Stimulated activated CD8-positive, alpha-beta memory T cell treated with anti-CD3 and anti-CD28 coated beads, Interleukin-7, amount 100 ng/mL, for 24 hours (primary cell): ENCODE results near the gene ADGB.
A peak's percentile ranks its signal among the peaks of the same experiment; 100 is the strongest.
"Not testable (repeated sequence)": the region's sequence is repeated elsewhere in the genome, so short reads cannot be mapped to it uniquely, and the experiment has no call there.

Source experiments
- DNase-seq: peaks from one replicate; pipeline ENCODE4 v3.0.0-alpha.2; 2020; ENCODE audit warnings: low read depth

Gene ADGB

DNA sequence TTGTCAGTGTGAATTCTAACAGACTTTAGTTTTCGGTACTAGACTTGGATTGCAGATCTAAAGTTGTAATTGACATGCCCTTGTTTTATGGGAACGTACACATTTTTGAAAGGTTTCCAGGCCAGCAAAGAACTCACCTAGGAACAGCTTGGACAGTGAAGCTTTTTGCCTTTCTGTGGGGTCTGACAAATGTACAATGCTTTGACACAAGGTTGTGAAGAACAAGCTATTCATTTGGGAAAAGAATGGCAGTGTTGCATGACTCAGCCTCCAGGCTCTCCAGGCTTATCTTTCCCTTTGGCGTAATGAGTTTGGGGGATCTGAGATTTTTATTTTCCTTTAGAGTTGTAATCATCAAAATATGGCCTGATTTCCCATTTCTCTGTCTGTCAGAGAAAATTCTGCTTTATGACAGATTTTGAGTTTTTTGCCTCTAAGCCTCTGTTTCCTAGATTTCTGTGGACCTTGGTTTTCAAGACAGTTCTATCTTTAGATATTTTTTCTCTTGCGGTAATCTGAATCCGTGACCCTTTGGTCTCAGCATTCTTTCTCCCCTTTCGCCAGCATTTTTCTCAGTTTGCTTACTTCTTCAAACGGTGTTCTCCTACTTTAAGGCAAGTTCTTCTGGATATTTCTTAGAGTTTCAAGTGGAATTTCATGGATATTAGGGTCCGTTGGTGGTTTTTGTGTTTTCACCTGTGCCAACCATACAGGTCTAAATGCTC lies 221.0 kb downstream of the ADGB start:
- no peak for DNase-seq

GRCh38 chr6:146827216-146827928 lies 228.6 kb downstream of the ADGB start:
- DNase-seq, result no peak

DNA sequence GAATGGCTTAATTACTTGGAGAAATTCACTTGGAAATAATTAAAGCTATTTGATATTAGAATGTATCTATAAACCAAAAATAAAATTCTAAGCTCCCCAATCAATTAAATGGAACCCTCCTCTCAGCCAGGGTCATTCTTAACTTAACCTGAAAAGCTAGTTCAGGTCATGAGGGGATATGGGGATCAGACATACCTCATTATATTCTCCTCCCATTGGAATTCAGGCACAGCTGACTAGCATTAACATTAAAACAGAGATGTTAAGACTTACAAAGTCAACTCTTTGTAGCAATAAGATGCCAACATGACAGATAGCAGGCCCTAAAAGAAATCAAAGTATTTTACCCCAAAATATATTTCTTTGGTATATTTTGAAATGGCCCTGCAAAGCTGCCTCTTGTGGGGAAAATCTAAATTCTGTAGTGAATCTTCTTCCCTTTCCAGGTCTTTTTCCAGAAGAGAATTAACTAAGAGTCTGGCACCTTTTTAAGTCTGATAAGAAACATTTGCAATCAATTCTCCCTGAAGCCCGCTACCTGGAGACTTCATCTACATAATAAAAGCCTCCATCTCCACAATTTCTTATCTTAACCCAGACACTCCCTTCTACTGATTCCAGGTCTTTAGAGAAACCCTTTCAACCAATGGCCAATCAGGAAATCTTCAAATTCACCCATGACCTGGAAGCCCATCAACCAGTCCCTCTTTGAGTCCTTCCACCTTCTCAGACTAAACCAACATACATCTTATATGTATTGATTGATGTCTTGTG lies 231.2 kb downstream of the ADGB start:
- no peak for DNase-seq

GRCh38 chr6:146833157-146833556 lies 234.4 kb downstream of the ADGB start:
- DNase-seq, result no peak

GRCh38 chr6:146840216-146840615 lies 241.4 kb downstream of the ADGB start:
- no peak for DNase-seq

DNA sequence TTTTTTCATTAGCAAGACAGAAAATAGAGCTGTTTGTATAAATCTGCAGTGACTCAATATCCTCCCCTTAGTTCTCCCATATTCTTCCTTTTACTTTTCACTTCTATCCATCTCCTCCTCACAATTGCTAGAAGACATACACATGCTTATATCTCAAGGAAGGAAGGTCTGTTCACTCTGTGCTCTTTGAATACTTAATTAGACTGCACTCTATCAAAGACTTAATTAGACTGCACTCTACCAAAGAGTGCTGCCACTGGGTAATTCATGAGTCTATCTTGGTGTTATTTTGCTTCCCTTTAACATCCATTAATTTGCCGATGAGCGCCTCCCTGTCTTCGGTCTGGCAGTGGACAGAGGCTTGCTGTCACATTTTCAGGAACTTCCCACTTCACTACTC lies 241.9 kb downstream of the ADGB start:
- DNase-seq, result no peak

- no peak for DNase-seq
Observed at GRCh38 chr6:146847426-146847825, 248.7 kb downstream of the ADGB start.

GRCh38 chr6:146850238-146850896 lies 251.6 kb downstream of the ADGB start:
- DNase-seq, result no peak

DNA sequence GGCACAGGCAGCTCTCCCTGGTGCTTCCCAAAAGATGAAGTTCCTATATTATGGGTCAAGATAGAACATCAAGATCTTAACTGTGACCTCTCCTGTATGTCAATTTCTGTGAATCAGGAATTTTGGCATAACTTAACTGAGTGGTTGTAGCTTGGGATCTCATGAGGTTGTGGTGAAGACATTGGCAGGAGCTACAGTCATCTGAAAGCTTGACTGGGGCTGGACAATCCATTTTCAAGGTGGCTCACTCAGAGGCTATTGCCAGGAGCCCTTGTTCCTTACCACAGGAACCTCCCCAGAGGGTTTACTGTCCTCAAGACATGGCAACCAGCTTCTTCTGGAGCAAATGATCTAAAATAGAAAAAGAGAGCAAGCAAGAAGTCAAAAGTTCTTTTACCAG lies 252.2 kb downstream of the ADGB start:
- no peak for DNase-seq

DNA sequence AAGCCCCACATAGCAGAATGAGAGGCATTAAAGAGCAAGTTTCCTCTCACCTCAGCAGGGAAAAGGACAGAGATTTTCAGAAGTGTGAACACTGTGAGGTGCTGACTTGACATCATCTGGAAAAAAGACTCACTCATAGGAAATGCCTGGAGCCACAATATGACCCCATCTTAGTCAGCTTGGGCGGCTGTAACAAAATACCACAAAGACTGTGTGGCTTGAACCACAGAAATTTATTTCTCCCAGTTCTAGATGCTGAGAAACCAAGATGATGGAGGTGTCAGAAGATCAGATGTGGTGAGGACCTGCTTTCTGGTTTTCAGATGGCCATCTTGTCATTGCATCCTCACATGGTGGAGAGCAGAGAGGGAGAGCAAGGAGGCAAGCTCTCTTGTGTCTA lies 253.1 kb downstream of the ADGB start:
- no peak for DNase-seq

DNA sequence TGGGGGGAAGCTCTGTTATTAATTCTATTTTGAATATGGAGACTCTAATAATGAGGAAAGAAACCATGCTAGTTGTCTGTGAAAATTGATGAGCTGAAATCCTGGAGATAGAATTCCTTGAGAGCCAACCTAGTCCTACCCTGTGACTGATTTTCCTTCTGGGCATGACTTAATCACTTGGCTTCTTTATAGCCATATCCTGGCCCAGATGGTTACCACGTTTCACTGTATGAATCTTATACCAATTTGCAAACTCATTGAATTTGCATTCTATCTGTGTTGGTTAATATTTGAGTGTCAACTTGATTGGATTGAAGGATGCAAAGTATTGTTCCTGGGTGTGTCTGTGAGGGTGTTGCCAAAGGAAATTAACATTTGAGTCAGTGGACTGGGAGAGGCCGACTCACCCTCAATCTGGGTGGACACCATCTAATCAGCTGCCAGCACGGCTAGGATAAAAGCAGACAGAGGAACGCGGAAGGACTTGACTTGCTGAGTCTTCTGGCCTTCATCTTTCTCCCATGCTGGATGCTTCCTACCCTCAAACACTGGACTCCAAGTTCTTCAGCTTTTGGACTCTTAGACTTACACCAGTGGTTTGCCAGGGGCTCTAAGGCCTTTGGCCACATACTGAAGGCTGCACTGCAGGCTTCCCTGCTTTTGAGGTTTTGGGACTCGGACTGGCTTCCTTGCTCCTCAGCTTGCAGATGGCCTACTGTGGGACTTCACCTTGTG lies 255.9 kb downstream of the ADGB start:
- DNase-seq, result not testable (repeated sequence)

DNA sequence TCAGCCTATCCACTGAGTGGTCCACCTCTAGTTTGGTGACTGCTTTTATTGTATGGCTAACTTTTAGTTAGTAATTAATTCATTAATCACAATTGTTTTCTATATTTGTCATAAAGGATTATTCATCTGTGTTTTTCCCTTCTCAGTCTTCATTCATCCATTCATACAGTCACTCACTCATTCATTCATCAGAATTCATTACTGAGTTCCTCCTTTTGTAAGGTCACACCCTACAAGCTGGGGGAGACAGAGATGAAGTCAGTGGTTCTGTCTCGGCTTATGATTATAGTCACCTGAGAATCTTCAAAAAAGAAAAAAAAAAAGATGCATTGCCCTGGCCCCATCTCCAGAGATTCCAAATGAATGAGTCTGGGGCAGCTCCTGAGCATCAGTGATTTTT lies 257.1 kb downstream of the ADGB start:
- no peak for DNase-seq

DNA sequence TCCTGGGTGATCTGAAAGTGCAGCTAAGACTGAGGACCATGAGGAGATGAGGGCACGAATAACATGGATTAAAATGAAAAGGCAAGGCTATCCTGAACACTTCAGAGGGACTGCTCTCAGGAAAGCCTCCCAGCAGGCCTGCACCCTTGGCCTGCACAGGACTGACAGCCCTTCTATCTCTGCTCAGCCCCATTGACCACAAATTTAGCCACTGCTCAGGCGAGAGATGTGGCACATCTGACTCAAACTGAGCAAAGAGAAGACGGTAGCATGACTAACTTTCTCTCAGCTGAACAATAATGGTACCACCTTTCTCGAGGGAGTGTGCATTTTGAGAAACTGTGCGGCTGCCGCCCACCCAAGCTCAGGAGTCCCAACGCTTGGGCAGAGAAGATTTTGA lies 257.5 kb downstream of the ADGB start:
- no peak for DNase-seq

DNA sequence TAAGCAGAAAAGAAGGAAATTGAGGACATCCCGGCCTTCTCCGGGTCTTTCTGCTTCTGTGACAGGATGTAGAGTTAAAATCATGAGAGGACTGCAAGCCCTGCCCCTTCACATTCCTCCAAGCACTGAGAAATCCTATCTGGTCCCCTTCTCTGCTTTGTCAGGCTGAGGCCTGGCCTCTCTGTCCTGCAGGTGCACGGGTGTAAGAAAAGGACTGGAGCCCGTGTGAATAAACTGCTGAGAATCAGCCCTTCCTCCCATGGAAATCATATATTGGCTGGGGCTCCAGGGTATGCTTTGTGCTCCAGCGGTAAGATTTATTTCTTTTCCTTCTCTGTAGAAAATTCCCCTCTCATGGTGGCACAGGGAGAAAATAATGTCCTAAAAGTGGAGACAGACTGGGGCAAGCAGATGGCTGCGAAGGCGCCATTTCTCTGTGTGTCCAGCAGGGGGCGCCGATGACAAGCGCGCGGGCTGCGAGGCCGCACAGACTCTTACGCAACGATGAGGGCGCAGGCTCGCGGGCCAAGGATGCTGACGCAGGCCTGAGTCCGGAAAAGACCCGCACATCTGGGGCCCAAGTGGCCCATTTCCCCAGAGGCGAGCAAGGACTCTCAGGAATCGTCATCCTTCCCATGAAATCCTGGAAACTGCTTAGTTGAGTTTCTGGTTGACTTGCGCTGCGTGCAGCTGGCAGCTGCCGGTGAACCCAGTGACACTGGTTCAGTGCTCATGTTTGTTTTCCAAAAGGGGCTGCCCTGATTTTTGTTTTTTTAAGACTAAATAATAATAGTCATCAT lies 258.6 kb downstream of the ADGB start:
- peak; percentile 51 for DNase-seq

DNA sequence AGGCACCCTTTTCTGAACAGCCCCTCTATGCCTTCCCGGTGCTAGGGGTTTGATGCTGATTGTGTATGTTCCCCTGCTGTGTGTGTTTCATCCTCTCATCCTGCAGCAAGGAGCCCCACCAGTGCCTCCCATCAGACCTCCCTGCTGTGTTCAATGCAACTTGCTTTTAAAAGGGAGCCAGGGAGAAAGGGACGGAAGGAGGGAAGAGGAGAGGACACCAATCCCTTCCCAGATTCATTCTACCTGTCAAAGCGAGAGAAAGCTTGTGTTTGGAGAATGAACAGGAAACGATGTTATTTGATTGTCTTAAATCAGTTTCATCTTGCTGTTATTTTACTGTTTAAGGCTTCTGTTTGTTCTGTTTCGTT lies 259.2 kb downstream of the ADGB start:
- no peak for DNase-seq

GRCh38 chr6:146859206-146859605 lies 260.4 kb downstream of the ADGB start:
- no peak for DNase-seq

- no peak for DNase-seq
Observed at GRCh38 chr6:146859795-146860495, 261.2 kb downstream of the ADGB start.

- DNase-seq, result no peak
Observed at GRCh38 chr6:146860583-146860982, 261.8 kb downstream of the ADGB start.

GRCh38 chr6:146861029-146861563 lies 262.3 kb downstream of the ADGB start:
- DNase-seq, result no peak

DNA sequence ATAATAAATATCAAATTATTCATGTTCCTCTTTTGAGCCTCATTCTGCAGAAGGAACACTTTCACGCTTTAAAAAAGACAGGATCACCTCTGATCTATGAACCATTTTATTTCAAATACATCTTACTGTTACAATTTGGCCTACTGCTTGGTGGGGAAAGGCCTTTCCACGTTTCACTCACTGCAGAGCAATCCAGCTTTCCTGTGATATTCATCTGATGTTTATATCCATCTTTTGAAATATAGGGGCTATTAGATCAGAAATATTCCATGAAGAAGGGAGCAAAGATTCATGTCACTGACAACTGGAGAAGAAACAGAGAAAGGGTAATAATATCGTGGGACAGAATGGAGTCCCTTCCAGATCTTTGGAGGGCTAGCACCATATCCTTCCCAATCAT lies 262.9 kb downstream of the ADGB start:
- DNase-seq, result no peak
